Parathyroid adenoma (tissue), 2 donors: ENCODE results near the gene MON1B.
"Not testable (repeated sequence)": the region's sequence is repeated elsewhere in the genome, so short reads cannot be mapped to it uniquely, and the experiment has no call there.

ENCODE experiments used
- H2AFZ ChIP-seq: fragments of 300-600 bp; sonication (generic); one replicate; pipeline ENCODE4 v1.7.0; 2017; ENCODE audit warnings: antibody characterized with exemption, mild to moderate bottlenecking
- H3K27ac ChIP-seq: fragments of 300-600 bp; sonication (generic); one replicate; pipeline ENCODE4 v1.7.0; 2017
- H3K27me3 ChIP-seq: fragments of 300-600 bp; sonication (generic); one replicate; pipeline ENCODE4 v1.7.0; 2017; ENCODE audit warnings: low read length; ENCODE audit not compliant: control insufficient read depth, insufficient read depth
- H3K36me3 ChIP-seq: fragments of 300-600 bp; sonication (generic); one replicate; pipeline ENCODE4 v1.7.0; 2017; ENCODE audit warnings: low read length; ENCODE audit not compliant: control insufficient read depth, insufficient read depth
- H3K4me1 ChIP-seq: fragments of 300-600 bp; sonication (generic); one replicate; pipeline ENCODE4 v1.7.0; 2017; ENCODE audit warnings: control low read depth
- H3K4me2 ChIP-seq: fragments of 300-600 bp; sonication (generic); one replicate; pipeline ENCODE4 v1.7.0; 2017; ENCODE audit warnings: low read length
- H3K4me3 ChIP-seq: fragments of 300-600 bp; sonication (generic); one replicate; pipeline ENCODE4 v1.7.0; 2017; ENCODE audit warnings: low read depth, low read length
- H3K79me2 ChIP-seq: fragments of 300-600 bp; sonication (generic); one replicate; pipeline ENCODE4 v1.7.0; 2017; ENCODE audit warnings: control low read depth
- H3K9ac ChIP-seq: fragments of 300-600 bp; sonication (generic); one replicate; pipeline ENCODE4 v1.7.0; 2017; ENCODE audit warnings: mild to moderate bottlenecking
- H3K9me3 ChIP-seq: fragments of 300-600 bp; sonication (generic); one replicate; pipeline ENCODE4 v1.7.0; 2017; ENCODE audit warnings: low read length; ENCODE audit not compliant: control insufficient read depth
- TF ChIP-seq, protein P1 (sequence below): fragments of 300-600 bp; sonication (generic); IDR thresholded peaks from one replicate; pipeline ENCODE4 v1.7.0; 2017; ENCODE audit warnings: antibody characterized with exemption, mild to moderate bottlenecking
- donor health status: primary hyperparathyroidism.

MON1B gene

DNA sequence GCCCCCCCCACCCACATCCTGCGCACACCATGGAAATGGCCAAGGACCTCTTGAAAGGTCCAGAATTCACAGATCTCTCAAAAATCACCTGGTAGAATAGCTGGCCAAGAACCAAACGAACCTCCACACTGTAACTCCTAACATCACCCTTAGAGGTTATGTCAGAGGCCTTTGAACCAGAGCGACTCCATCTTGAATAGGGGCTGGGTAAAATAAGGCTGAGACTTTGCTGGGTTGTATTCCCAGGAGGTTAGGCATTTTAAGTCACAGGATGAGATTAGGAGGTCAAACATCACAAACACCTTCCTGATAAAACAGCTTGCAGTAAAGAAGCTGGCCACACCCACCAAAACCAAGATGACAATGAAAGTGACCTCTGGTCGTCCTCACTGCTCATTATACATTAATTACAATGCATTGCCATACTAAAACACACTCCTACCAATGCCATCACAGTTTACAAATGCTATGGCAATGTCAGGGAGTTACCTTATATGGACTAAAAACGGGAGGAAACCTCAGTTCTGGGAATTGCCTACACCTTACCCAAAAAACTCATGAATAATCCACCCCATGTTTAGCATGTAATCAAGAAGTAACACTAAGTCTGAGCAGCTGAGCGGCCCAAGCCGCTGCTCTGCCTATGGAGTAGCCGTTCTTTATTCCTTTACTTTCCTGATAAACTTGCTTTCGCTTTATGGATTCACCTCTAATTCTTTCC, 43.0 kb downstream of the MON1B start:
- TF ChIP-seq, protein P1, sequence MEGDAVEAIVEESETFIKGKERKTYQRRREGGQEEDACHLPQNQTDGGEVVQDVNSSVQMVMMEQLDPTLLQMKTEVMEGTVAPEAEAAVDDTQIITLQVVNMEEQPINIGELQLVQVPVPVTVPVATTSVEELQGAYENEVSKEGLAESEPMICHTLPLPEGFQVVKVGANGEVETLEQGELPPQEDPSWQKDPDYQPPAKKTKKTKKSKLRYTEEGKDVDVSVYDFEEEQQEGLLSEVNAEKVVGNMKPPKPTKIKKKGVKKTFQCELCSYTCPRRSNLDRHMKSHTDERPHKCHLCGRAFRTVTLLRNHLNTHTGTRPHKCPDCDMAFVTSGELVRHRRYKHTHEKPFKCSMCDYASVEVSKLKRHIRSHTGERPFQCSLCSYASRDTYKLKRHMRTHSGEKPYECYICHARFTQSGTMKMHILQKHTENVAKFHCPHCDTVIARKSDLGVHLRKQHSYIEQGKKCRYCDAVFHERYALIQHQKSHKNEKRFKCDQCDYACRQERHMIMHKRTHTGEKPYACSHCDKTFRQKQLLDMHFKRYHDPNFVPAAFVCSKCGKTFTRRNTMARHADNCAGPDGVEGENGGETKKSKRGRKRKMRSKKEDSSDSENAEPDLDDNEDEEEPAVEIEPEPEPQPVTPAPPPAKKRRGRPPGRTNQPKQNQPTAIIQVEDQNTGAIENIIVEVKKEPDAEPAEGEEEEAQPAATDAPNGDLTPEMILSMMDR = no peak

DNA sequence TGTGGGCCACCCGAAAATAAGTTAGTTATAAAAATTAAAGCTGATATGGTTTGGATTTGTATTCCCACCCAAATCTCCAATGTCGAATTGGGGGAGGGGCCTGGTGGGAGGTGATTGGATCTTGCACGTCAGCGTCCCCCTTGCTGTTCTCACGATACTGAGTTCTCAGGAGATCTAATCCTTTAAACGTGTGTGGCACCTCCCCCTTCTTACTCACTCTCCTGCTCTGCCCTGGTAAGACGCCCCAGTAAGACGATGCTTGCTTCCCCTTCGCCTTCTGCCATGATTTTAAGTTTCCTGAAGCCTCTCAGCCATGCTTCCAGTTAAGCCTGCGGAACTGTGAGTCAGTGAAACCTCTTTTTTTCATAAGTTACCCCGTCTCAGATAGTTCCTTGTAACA, 43.6 kb downstream of the MON1B start:
- TF ChIP-seq, protein P1 = no peak
- no peaks in the 10 kb centered on the region for H3K27me3 ChIP-seq
- H2AFZ ChIP-seq = no peak overlapping the region
- H3K4me1 ChIP-seq = no peaks in the 10 kb centered on the region
- H3K4me3 ChIP-seq = no peak overlapping the region
- no peaks in the 10 kb centered on the region for H3K9me3 ChIP-seq
- H3K27ac ChIP-seq = no peak overlapping the region
- H3K4me2 ChIP-seq = no peak overlapping the region
- H3K9ac ChIP-seq = no peak overlapping the region
- H3K36me3 ChIP-seq = no peaks in the 10 kb centered on the region
- no peaks in the 10 kb centered on the region for H3K79me2 ChIP-seq

More for the DNA sequence above, 43.0 kb downstream of the MON1B start:
- H3K4me3 ChIP-seq = no peak overlapping the region
- no peaks in the 10 kb centered on the region for H3K9me3 ChIP-seq
- no peaks in the 10 kb centered on the region for H3K36me3 ChIP-seq
- no peaks in the 10 kb centered on the region for H3K27me3 ChIP-seq
- no peaks in the 10 kb centered on the region for H3K79me2 ChIP-seq
- H3K4me1 ChIP-seq = no peaks in the 10 kb centered on the region
- H3K27ac ChIP-seq = no peak overlapping the region
- no peak overlapping the region for H3K9ac ChIP-seq
- H2AFZ ChIP-seq = no peak overlapping the region
- H3K4me2 ChIP-seq = no peak overlapping the region

GRCh38 chr16:77236063-77236511, 45.1 kb downstream of the MON1B start:
- Histone ChIP-seq H3K4me3 (no peak overlapping the region), H3K9ac (no peak overlapping the region), H3K9me3 (no peaks in the 10 kb centered on the region), H3K4me2 (peak overlapping the region; percentile 29), H3K27ac (no peak overlapping the region), H3K4me1 (no peaks in the 10 kb centered on the region), H3K79me2 (no peaks in the 10 kb centered on the region), H3K27me3 (no peaks in the 10 kb centered on the region), H3K36me3 (no peaks in the 10 kb centered on the region), H2AFZ (peak overlapping the region; percentile 90)
- TF ChIP-seq, protein P1 = peak; percentile 100

DNA sequence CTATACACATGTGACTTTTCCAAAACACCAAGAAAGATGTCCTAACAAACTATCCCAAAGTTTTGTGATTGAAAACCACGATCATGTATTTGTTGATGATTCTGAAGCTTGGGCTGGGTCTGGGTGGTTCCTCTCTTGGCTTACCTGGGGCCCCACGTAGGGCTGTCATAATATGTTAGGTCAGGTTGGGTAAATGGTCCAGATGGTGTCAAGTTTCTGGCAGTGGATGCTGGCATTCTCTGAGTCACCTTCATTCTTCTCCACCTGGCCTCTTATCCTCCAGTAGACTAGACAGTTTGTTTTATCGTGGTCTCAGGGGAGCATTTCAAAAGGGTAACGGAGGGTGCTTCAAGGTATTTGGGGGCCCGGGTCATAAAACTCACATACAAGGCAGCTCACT, 47.6 kb downstream of the MON1B start:
- no peaks in the 10 kb centered on the region for H3K79me2 ChIP-seq
- H3K4me2 ChIP-seq = no peak overlapping the region
- H3K27me3 ChIP-seq = no peaks in the 10 kb centered on the region
- no peaks in the 10 kb centered on the region for H3K9me3 ChIP-seq
- H3K36me3 ChIP-seq = no peaks in the 10 kb centered on the region
- no peak overlapping the region for H2AFZ ChIP-seq
- H3K4me1 ChIP-seq = no peaks in the 10 kb centered on the region
- TF ChIP-seq, protein P1 = no peak
- H3K9ac ChIP-seq = no peak overlapping the region
- no peak overlapping the region for H3K27ac ChIP-seq
- H3K4me3 ChIP-seq = no peak overlapping the region

DNA sequence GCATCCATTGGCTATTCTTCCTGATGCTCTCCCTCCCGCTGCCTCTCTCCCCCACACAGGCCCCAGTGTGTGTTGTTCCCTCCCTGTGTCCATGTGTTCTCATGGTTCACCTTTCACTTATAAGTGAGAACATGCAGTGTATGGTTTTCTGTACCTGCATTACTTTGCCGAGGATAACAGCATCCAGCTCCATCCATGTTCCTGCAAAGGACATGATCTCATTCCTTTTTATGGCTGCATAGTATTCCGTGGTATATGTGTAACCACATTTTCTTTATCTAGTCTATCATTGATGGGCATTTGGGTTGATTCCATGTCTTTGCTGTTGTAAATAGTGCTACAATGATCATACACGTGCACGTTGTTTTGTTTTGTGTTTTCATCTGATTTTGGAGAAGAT, 51.5 kb downstream of the MON1B start:
- not testable (repeated sequence) for H3K36me3 ChIP-seq, H3K9me3 ChIP-seq, H3K27ac ChIP-seq, H3K79me2 ChIP-seq, H3K4me2 ChIP-seq, H3K27me3 ChIP-seq, H3K9ac ChIP-seq, H3K4me3 ChIP-seq, H2AFZ ChIP-seq, H3K4me1 ChIP-seq
